Liver (tissue), 9 donors: ENCODE measurements around the gene ZNF83. TPM values are rescaled to one million over a fixed set of nuclear protein-coding genes. Genes with fewer than 3 reads are reported as not detected.

Source experiments
- DNase-seq: peaks from one replicate; pipeline ENCODE4 v3.0.0-alpha.2; 2017; ENCODE audit warnings: low spot score
- H3K27ac ChIP-seq, 2 donors: one replicate each; pipeline ENCODE4 v1.7.0; 2013; ENCODE audit warnings: inconsistent platforms in 2 of 2, low read length in 2 of 2, control low read depth in 1 of 2, low read depth in 1 of 2, mild to moderate bottlenecking in 1 of 2
- H3K27me3 ChIP-seq, 4 donors: one replicate each; pipeline versions ENCODE4 v1.6.1 to v1.7.0; 2013; ENCODE audit warnings: low read length in 3 of 4, inconsistent platforms in 1 of 4, mild to moderate bottlenecking in 1 of 4, moderate library complexity in 1 of 4; ENCODE audit not compliant: control insufficient read depth in 4 of 4, insufficient read depth in 4 of 4
- H3K36me3 ChIP-seq, 4 donors: one replicate each; pipeline versions ENCODE4 v1.6.1 to v1.7.0; 2013; ENCODE audit warnings: low read length in 3 of 4, mild to moderate bottlenecking in 3 of 4, low read depth in 1 of 4, moderate library complexity in 1 of 4; ENCODE audit not compliant: control insufficient read depth in 4 of 4, insufficient read depth in 3 of 4
- H3K4me1 ChIP-seq, 4 donors: one replicate each; pipeline versions ENCODE4 v1.6.1 to v1.7.0; 2013; ENCODE audit warnings: low read length in 3 of 4, mild to moderate bottlenecking in 3 of 4, moderate library complexity in 1 of 4; ENCODE audit not compliant: control insufficient read depth in 4 of 4, insufficient read depth in 4 of 4
- H3K4me3 ChIP-seq, 3 donors: one replicate each; pipeline versions ENCODE4 v1.6.1 to v1.7.0; 2013; ENCODE audit warnings: low read length in 3 of 3, control low read depth in 1 of 3, low read depth in 1 of 3, mild to moderate bottlenecking in 1 of 3
- H3K9ac ChIP-seq, 2 donors: one replicate each; pipeline ENCODE4 v1.7.0; 2013; ENCODE audit warnings: low read length in 2 of 2, mild to moderate bottlenecking in 2 of 2, moderate library complexity in 2 of 2, control low read depth in 1 of 2, low read depth in 1 of 2
- H3K9me3 ChIP-seq, 4 donors: one replicate each; pipeline versions ENCODE4 v1.6.1 to v1.7.0; 2013; ENCODE audit warnings: low read length in 3 of 4; ENCODE audit not compliant: control insufficient read depth in 4 of 4
- EGR1 ChIP-seq, 2 donors: IDR thresholded peaks; 2 replicates each; pipeline ENCODE4 v1.6.1; 2016 to 2018; ENCODE audit warnings: antibody characterized with exemption in 2 of 2, low read depth in 2 of 2
- FOXA1 ChIP-seq: IDR thresholded peaks from 2 replicates; pipeline ENCODE4 v1.6.1; 2016; ENCODE audit warnings: antibody characterized with exemption
- FOXA2 ChIP-seq: IDR thresholded peaks from 2 replicates; pipeline ENCODE4 v1.6.1; 2016; ENCODE audit warnings: antibody characterized with exemption
- GABPA ChIP-seq, 2 donors: IDR thresholded peaks in 1 of 2; conservative IDR thresholded peaks in 1 of 2; 2 replicates each; pipeline ENCODE4 v1.6.1; 2016; ENCODE audit warnings: antibody characterized with exemption in 2 of 2, mild to moderate bottlenecking in 1 of 2, moderate library complexity in 1 of 2
- HNF4A ChIP-seq, 2 donors: conservative IDR thresholded peaks; 2 replicates each; pipeline ENCODE4 v1.6.1; 2016; ENCODE audit warnings: antibody characterized with exemption in 2 of 2, mild to moderate bottlenecking in 2 of 2
- HNF4G ChIP-seq: IDR thresholded peaks from 2 replicates; pipeline ENCODE4 v1.6.1; 2016; ENCODE audit warnings: antibody characterized with exemption
- JUND ChIP-seq, 2 donors: IDR thresholded peaks; 2 replicates each; pipeline ENCODE4 v1.6.1; 2016; ENCODE audit warnings: antibody characterized with exemption in 2 of 2
- NR2F2 ChIP-seq: IDR thresholded peaks from 2 replicates; pipeline ENCODE4 v1.6.1; 2016; ENCODE audit warnings: antibody characterized with exemption
- RAD21 ChIP-seq, 2 donors: IDR thresholded peaks; 2 replicates each; pipeline ENCODE4 v1.6.1; 2016; ENCODE audit warnings: antibody characterized with exemption in 2 of 2, mild to moderate bottlenecking in 2 of 2
- RXRA ChIP-seq, 2 donors: IDR thresholded peaks; 2 replicates each; pipeline ENCODE4 v1.6.1; 2017 to 2018; ENCODE audit warnings: antibody characterized with exemption in 2 of 2, mild to moderate bottlenecking in 1 of 2
- SP1 ChIP-seq: IDR thresholded peaks from 2 replicates; pipeline ENCODE4 v1.6.1; 2018; ENCODE audit warnings: antibody characterized with exemption, mild to moderate bottlenecking
- TAF1 ChIP-seq: conservative IDR thresholded peaks from 2 replicates; pipeline ENCODE4 v1.6.1; 2016; ENCODE audit warnings: antibody characterized with exemption, mild to moderate bottlenecking
- YY1 ChIP-seq: IDR thresholded peaks from 2 replicates; pipeline ENCODE4 v1.6.1; 2016; ENCODE audit warnings: antibody characterized with exemption, mild to moderate bottlenecking
- WGBS: extraction: QIAGEN DNeasy Blood & Tissue Kit; methylation state at CpG from one replicate; pipeline ENCODE4 v1.1.7; 2013; 5-methylcytosine and 5-hydroxymethylcytosine counted together
- polyA plus RNA-seq, 2 donors: library from polyadenylated mRNA; stranded (reverse) in 1 of 2; unstranded in 1 of 2; fragments of 200-250 nt in 1 of 2; fragments of >200 nt in 1 of 2; fragmentation: Nextera tagmentation in 1 of 2; extraction: Ambion mirVana in 1 of 2; gene quantifications; one replicate each; pipeline versions ENCODE4 v1.2.1 to v1.2.3, GENCODE V29; 2013 to 2015
- total RNA-seq, 2 donors: library from RNA; depleted of rRNA; stranded (reverse); fragments of >200 nt; gene quantifications; one replicate each; pipeline ENCODE4 v1.2.3, GENCODE V29; 2014
- TF ChIP-seq, protein P1 (sequence below): IDR thresholded peaks from 2 replicates; pipeline ENCODE4 v1.6.1; 2016; ENCODE audit warnings: antibody characterized with exemption, mild to moderate bottlenecking
- TF ChIP-seq, protein P2 (sequence below): IDR thresholded peaks from 2 replicates; pipeline ENCODE4 v1.6.1; 2016; ENCODE audit warnings: antibody characterized with exemption
- TF ChIP-seq, protein P3 (sequence below): IDR thresholded peaks from 2 replicates; pipeline ENCODE4 v1.6.1; 2016; ENCODE audit warnings: antibody characterized with exemption
- TF ChIP-seq, protein P4 (sequence below): fragments of 150-350 bp; IDR thresholded peaks from 2 replicates; pipeline ENCODE4 v1.5.1; 2017; ENCODE audit warnings: improper control_type of control experiment, low read depth, low read length; ENCODE audit not compliant: missing input control
- TF ChIP-seq, protein P5 (sequence below): IDR thresholded peaks from 2 replicates; pipeline ENCODE4 v1.6.1; 2016; ENCODE audit warnings: antibody characterized with exemption
- donor health status: healthy.
- donor health status: healthy.
- donor health status: healthy.
- donor health status: healthy.
- donor health status: healthy.

Gene ZNF83
- total and polyA plus RNA-seq, 4 donors = 2.7 to 19.8 (median 5.9) TPM

DNA sequence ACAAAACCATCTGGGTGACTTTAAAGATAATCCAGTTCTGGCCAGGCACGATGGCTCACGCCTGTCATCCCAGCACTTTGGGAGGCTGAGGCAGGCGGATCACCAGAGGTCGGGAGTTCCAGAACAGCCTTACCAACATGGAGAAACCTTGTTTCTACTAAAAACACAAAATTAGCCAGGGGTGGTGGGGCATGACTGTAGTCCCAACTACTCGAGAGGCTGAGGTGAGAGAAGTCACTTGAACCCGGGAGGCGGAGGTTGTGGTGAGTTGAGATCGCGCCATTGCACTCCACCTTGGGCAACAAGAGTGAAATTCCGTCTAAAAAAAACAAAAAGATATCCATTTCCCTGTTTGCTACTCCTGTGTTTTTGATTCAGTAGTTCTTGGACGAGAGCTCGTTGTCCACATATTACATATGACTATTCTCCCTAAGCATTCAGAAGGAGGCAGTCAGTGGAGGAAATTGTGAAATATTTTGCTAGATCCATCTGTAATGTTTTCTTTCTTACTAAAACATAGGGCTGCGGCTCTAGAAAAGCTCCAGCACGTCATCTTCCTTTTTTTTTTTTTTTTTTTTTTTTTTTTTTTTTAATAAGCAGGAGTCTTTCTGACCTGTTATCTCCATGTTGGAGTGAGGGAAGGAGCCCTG, 34.5 kb downstream of the ZNF83 start:
- H3K27me3 ChIP-seq = no peaks in the 10 kb centered on the region
- no peak for DNase-seq
- peaks cover 8 to 15% (median 11%) of the 10 kb centered on the region in 4 donors for H3K9me3 ChIP-seq
- H3K36me3 ChIP-seq = no peaks in the 10 kb centered on the region
- peaks cover 0 to 11% (median 1%) of the 10 kb centered on the region in 4 donors for H3K4me1 ChIP-seq
- H3K4me3 ChIP-seq = peak overlapping the region in 1 of 3 donors; percentile 47
- TF ChIP-seq RXRA (IDR thresholded peaks at IDR 0.05) (no peak), FOXA1 (no peak), FOXA2 (no peak), GABPA (IDR thresholded peaks at IDR 0.05 in 1 of 2, conservative IDR thresholded peaks at IDR 0.05 in 1 of 2) (no peak), YY1 (no peak), TAF1 (no peak), JUND (IDR thresholded peaks at IDR 0.05) (no peak), NR2F2 (no peak), EGR1 (IDR thresholded peaks at IDR 0.05; ENCODE audit: low read depth in 2 of 2) (no peak), HNF4A (conservative IDR thresholded peaks at IDR 0.05) (no peak)
- TF ChIP-seq, protein P1, sequence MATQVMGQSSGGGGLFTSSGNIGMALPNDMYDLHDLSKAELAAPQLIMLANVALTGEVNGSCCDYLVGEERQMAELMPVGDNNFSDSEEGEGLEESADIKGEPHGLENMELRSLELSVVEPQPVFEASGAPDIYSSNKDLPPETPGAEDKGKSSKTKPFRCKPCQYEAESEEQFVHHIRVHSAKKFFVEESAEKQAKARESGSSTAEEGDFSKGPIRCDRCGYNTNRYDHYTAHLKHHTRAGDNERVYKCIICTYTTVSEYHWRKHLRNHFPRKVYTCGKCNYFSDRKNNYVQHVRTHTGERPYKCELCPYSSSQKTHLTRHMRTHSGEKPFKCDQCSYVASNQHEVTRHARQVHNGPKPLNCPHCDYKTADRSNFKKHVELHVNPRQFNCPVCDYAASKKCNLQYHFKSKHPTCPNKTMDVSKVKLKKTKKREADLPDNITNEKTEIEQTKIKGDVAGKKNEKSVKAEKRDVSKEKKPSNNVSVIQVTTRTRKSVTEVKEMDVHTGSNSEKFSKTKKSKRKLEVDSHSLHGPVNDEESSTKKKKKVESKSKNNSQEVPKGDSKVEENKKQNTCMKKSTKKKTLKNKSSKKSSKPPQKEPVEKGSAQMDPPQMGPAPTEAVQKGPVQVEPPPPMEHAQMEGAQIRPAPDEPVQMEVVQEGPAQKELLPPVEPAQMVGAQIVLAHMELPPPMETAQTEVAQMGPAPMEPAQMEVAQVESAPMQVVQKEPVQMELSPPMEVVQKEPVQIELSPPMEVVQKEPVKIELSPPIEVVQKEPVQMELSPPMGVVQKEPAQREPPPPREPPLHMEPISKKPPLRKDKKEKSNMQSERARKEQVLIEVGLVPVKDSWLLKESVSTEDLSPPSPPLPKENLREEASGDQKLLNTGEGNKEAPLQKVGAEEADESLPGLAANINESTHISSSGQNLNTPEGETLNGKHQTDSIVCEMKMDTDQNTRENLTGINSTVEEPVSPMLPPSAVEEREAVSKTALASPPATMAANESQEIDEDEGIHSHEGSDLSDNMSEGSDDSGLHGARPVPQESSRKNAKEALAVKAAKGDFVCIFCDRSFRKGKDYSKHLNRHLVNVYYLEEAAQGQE = no peak
- TF ChIP-seq, protein P2, sequence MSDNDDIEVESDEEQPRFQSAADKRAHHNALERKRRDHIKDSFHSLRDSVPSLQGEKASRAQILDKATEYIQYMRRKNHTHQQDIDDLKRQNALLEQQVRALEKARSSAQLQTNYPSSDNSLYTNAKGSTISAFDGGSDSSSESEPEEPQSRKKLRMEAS = no peak
- TF ChIP-seq, protein P3, sequence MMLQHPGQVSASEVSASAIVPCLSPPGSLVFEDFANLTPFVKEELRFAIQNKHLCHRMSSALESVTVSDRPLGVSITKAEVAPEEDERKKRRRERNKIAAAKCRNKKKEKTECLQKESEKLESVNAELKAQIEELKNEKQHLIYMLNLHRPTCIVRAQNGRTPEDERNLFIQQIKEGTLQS = no peak
- WGBS = 93% methylated on average over 14 of the region's 14 CpGs
- H3K9ac ChIP-seq = no peak overlapping the region
- no peak overlapping the region for H3K27ac ChIP-seq

DNA sequence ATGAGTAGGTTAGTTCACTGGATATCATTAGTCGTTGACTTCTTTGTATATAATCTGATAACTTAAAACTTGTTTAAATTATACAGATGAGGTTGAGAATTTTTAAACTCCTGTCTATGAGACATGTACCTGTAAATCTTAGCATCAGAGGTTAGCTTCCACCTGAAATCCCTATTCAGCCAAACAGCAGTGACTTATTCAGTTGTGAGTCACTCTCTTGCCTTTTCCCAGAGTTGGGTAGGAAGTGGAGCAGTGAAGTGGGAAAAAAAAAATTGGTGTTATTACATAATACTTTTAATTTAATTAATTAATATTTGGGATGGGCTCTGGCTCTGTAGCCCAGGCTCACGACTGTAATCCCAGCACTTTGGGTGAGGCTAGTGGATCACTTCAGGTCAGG, 35.2 kb downstream of the ZNF83 start:
- peaks cover 6 to 20% (median 13%) of the 10 kb centered on the region in 4 donors for H3K9me3 ChIP-seq

More for the DNA sequence above, 35.2 kb downstream of the ZNF83 start:
- Histone ChIP-seq H3K27me3 (no peaks in the 10 kb centered on the region), H3K27ac (no peak overlapping the region), H3K36me3 (no peaks in the 10 kb centered on the region), H3K4me1 (peaks cover 0 to 11% (median 1%) of the 10 kb centered on the region in 4 donors), H3K4me3 (no peak overlapping the region), H3K9ac (no peak overlapping the region)
- DNase-seq = no peak
- 92% methylated on average over 2 of the region's 2 CpGs for WGBS
- TF ChIP-seq YY1 = no peak
- no peak for TF ChIP-seq SP1
- TF ChIP-seq FOXA2 = no peak
- no peak for TF ChIP-seq HNF4A (conservative IDR thresholded peaks at IDR 0.05)
- TF ChIP-seq, protein P3 = no peak
- TF ChIP-seq RXRA (IDR thresholded peaks at IDR 0.05) = no peak
- TF ChIP-seq, protein P2 = no peak
- TF ChIP-seq HNF4G = no peak
- no peak for TF ChIP-seq RAD21 (IDR thresholded peaks at IDR 0.05)
- TF ChIP-seq, protein P4, sequence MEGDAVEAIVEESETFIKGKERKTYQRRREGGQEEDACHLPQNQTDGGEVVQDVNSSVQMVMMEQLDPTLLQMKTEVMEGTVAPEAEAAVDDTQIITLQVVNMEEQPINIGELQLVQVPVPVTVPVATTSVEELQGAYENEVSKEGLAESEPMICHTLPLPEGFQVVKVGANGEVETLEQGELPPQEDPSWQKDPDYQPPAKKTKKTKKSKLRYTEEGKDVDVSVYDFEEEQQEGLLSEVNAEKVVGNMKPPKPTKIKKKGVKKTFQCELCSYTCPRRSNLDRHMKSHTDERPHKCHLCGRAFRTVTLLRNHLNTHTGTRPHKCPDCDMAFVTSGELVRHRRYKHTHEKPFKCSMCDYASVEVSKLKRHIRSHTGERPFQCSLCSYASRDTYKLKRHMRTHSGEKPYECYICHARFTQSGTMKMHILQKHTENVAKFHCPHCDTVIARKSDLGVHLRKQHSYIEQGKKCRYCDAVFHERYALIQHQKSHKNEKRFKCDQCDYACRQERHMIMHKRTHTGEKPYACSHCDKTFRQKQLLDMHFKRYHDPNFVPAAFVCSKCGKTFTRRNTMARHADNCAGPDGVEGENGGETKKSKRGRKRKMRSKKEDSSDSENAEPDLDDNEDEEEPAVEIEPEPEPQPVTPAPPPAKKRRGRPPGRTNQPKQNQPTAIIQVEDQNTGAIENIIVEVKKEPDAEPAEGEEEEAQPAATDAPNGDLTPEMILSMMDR = no peak
- TF ChIP-seq, protein P5, sequence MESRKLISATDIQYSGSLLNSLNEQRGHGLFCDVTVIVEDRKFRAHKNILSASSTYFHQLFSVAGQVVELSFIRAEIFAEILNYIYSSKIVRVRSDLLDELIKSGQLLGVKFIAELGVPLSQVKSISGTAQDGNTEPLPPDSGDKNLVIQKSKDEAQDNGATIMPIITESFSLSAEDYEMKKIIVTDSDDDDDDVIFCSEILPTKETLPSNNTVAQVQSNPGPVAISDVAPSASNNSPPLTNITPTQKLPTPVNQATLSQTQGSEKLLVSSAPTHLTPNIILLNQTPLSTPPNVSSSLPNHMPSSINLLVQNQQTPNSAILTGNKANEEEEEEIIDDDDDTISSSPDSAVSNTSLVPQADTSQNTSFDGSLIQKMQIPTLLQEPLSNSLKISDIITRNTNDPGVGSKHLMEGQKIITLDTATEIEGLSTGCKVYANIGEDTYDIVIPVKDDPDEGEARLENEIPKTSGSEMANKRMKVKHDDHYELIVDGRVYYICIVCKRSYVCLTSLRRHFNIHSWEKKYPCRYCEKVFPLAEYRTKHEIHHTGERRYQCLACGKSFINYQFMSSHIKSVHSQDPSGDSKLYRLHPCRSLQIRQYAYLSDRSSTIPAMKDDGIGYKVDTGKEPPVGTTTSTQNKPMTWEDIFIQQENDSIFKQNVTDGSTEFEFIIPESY = no peak
- no peak for TF ChIP-seq JUND (IDR thresholded peaks at IDR 0.05)
- TF ChIP-seq GABPA (IDR thresholded peaks at IDR 0.05 in 1 of 2, conservative IDR thresholded peaks at IDR 0.05 in 1 of 2) = no peak
- no peak for TF ChIP-seq TAF1
- TF ChIP-seq, protein P1 = no peak
- no peak for TF ChIP-seq FOXA1
- TF ChIP-seq NR2F2 = no peak
- TF ChIP-seq EGR1 (IDR thresholded peaks at IDR 0.05; ENCODE audit: low read depth in 2 of 2) = no peak
